ENCODE results near the gene RALGAPA1. TPM values are rescaled to one million over a fixed set of nuclear protein-coding genes. Genes with fewer than 3 reads are reported as not detected.

Gene RALGAPA1
- total and polyA plus RNA-seq, 9 of the 15 experiments (the other 6 are each of a cell fraction or from before 2014, with no cell fraction given), result 2.5 to 16.3 (median 6.2) TPM

DNA sequence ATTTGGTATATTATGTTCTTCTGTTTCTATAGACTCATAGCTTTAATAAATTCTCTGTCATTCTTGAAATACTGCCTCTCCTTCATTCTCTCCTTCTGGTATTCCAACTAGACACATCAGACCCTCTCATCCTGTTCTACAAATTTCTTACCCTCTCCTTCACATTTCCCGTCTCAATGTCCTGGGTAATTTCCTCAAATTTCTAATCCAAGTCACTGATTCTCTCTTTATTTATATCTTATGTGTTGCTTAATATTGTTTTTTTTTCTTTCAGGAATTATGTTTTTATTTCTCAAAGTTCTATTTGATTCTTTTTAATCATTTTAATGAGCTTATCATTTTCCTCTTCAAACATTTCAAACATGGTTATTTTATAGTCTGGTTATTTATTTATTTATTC, 94.0 kb downstream of the RALGAPA1 start:
- H3K9me1 ChIP-seq (ENCODE audit: control insufficient read depth, insufficient read depth, low read length), result no peaks in the 10 kb centered on the region
- H3K9ac ChIP-seq (ENCODE audit: insufficient read depth in 1 of 2, low read depth in 2 of 2, low read length in 2 of 2), result no peak overlapping the region
- TF ChIP-seq SRSF3 (IDR thresholded peaks at IDR 0.05; ENCODE audit: insufficient read depth, low read length), result no peak
- TF ChIP-seq CREM (IDR thresholded peaks at IDR 0.05; ENCODE audit: low read depth), result no peak
- no peak for TF ChIP-seq USF1 (CRISPR knock-in tag; IDR thresholded peaks at IDR 0.05)
- H3K4me3 ChIP-seq, result no peak overlapping the region
- H3K4me2 ChIP-seq (ENCODE audit: insufficient read depth, low read length), result no peak overlapping the region
- no peak overlapping the region for H3K27ac ChIP-seq (ENCODE audit: extremely low read depth, low read depth, low read length)
- ChIA-PET CTCF (ENCODE audit: low intra/inter-chr PET ratio) (no interaction called here), POLR2A (no interaction called here)
- H2AFZ ChIP-seq (ENCODE audit: low read depth, low read length), result no peak overlapping the region
- intact Hi-C loops (cut with micrococcal nuclease) (no loop called here), in situ Hi-C loops (cut with MboI) (no loop called here)
- 88% methylated on average over 1 of the region's 1 CpG for WGBS (ENCODE audit: insufficient coverage, low coverage, missing lambda C conversion rate)
- FAIRE-seq (no peak), ATAC-seq (no peak), DNase-seq (ENCODE audit: extremely low read depth in 1 of 4, low spot score in 3 of 4) (no peak)
- BruUV-seq (replicated peaks), result no TSS peak
- H3K79me2 ChIP-seq (ENCODE audit: control insufficient read depth, insufficient read depth, low read length), result no peaks in the 10 kb centered on the region
- H3K36me3 ChIP-seq (ENCODE audit: control insufficient read depth, insufficient read depth, low read length), result no peaks in the 10 kb centered on the region; the same call in 2 of the 3 replicates
- H4K20me1 ChIP-seq (replicated peaks; ENCODE audit: control insufficient read depth, insufficient read depth, low read length), result no peaks in the 10 kb centered on the region
- no peaks in the 10 kb centered on the region for H3K4me1 ChIP-seq (replicated peaks in 1 of 2; ENCODE audit: control insufficient read depth in 2 of 2, insufficient read depth in 2 of 2, low read length in 2 of 2)
- H3K9me3 ChIP-seq (replicated peaks; ENCODE audit: control insufficient read depth, insufficient read depth, low read depth, low read length), result no peaks in the 10 kb centered on the region
- H3K27me3 ChIP-seq (ENCODE audit: control insufficient read depth in 2 of 2, insufficient read depth in 2 of 2, low read length in 2 of 2), result no peaks in the 10 kb centered on the region

DNA sequence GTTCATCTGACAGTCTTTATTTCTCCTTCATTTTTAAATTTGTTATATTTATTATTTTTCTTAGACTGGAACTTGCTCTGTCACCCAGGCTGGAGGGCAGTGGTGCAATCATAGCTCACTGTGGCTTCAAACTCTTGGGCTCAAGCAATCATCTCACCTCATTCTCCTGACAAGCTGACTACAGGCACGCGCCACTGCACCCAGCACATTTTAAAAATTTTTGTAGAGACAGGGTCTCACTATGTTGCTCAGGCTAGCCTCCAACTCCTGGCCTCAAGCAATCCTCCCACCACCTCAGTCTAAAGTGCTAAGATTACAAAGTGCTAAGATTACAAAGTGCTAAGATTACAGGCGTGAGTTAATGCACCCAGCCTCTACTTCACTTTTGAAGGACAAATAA, 96.6 kb downstream of the RALGAPA1 start:
- FAIRE-seq (no peak), DNase-seq (ENCODE audit: extremely low read depth in 1 of 4, low spot score in 3 of 4) (no peak), ATAC-seq (no peak)
- H3K27ac ChIP-seq (ENCODE audit: extremely low read depth, low read depth, low read length), result no peak overlapping the region
- no peak overlapping the region for H2AFZ ChIP-seq (ENCODE audit: low read depth, low read length)
- no peaks in the 10 kb centered on the region for H4K20me1 ChIP-seq (replicated peaks; ENCODE audit: control insufficient read depth, insufficient read depth, low read length)
- H3K9me3 ChIP-seq (replicated peaks; ENCODE audit: control insufficient read depth, insufficient read depth, low read depth, low read length), result no peaks in the 10 kb centered on the region
- no peak overlapping the region for H3K4me2 ChIP-seq (ENCODE audit: insufficient read depth, low read length)
- CTCF ChIA-PET (ENCODE audit: low intra/inter-chr PET ratio), result no interaction called here
- WGBS (ENCODE audit: insufficient coverage, low coverage, missing lambda C conversion rate), result 85% methylated on average over 3 of the region's 3 CpGs
- intact Hi-C loops (cut with micrococcal nuclease) (no loop called here), in situ Hi-C loops (cut with MboI) (no loop called here)
- H3K4me1 ChIP-seq (replicated peaks in 1 of 2; ENCODE audit: control insufficient read depth in 2 of 2, insufficient read depth in 2 of 2, low read length in 2 of 2), result no peaks in the 10 kb centered on the region
- H3K27me3 ChIP-seq (ENCODE audit: control insufficient read depth in 2 of 2, insufficient read depth in 2 of 2, low read length in 2 of 2), result no peaks in the 10 kb centered on the region
- H3K36me3 ChIP-seq (ENCODE audit: control insufficient read depth, insufficient read depth, low read length), result no peaks in the 10 kb centered on the region; the same call in 2 of the 3 replicates
- H3K9ac ChIP-seq (ENCODE audit: insufficient read depth in 1 of 2, low read depth in 2 of 2, low read length in 2 of 2), result no peak overlapping the region
- POLR2A ChIA-PET, result no interaction called here
- no TSS peak for BruUV-seq (replicated peaks)
- no peaks in the 10 kb centered on the region for H3K79me2 ChIP-seq (ENCODE audit: control insufficient read depth, insufficient read depth, low read length)
- no peak overlapping the region for H3K4me3 ChIP-seq
- no peaks in the 10 kb centered on the region for H3K9me1 ChIP-seq (ENCODE audit: control insufficient read depth, insufficient read depth, low read length)
- TF ChIP-seq, protein P1, sequence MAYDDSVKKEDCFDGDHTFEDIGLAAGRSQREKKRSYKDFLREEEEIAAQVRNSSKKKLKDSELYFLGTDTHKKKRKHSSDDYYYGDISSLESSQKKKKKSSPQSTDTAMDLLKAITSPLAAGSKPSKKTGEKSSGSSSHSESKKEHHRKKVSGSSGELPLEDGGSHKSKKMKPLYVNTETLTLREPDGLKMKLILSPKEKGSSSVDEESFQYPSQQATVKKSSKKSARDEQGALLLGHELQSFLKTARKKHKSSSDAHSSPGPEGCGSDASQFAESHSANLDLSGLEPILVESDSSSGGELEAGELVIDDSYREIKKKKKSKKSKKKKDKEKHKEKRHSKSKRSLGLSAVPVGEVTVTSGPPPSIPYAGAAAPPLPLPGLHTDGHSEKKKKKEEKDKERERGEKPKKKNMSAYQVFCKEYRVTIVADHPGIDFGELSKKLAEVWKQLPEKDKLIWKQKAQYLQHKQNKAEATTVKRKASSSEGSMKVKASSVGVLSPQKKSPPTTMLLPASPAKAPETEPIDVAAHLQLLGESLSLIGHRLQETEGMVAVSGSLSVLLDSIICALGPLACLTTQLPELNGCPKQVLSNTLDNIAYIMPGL (CRISPR knock-in tag; IDR thresholded peaks at IDR 0.05), result no peak
- TF ChIP-seq RCOR1 (IDR thresholded peaks at IDR 0.05; ENCODE audit: borderline replicate concordance in 1 of 2, low read depth in 2 of 2, low read length in 2 of 2), result no peak
- no peak for TF ChIP-seq ZNF197 (CRISPR knock-in tag; IDR thresholded peaks at IDR 0.05; ENCODE audit: low read depth)
- no peak for TF ChIP-seq FOSL1 (tag; conservative IDR thresholded peaks at IDR 0.05)
- no peak for TF ChIP-seq KDM1A (IDR thresholded peaks at IDR 0.05)
- no peak for TF ChIP-seq TAF1 (IDR thresholded peaks at IDR 0.05; ENCODE audit: control insufficient read depth, extremely low read depth, insufficient read depth, low read length, severe bottlenecking)

All from K562 (cell line).